Upper lobe of left lung (tissue), 4 donors: ENCODE results near the gene ATP6V0C.
"Not testable (repeated sequence)": the region's sequence is repeated elsewhere in the genome, so short reads cannot be mapped to it uniquely, and the experiment has no call there.

Experiments
- CTCF ChIP-seq, 6 experiments: fragments of 450-650 bp in 4 of 6; fragments of 200-600 bp in 2 of 6; sonication (generic) in 2 of 6; IDR thresholded peaks; one replicate each; pipeline ENCODE4 v1.5.1; 2016 to 2019; ENCODE audit warnings: antibody characterized with exemption in 6 of 6
- POLR2AphosphoS5 ChIP-seq, 2 donors: sonication (generic); formaldehyde crosslinking; IDR thresholded peaks; one replicate each; pipeline ENCODE4 v1.5.1; 2017; ENCODE audit warnings: antibody characterized with exemption in 2 of 2

GRCh38 chr16:2533142-2533755 is 19.5 kb downstream of the ATP6V0C start:
- TF ChIP-seq CTCF, POLR2AphosphoS5 (IDR thresholded peaks at IDR 0.05): not testable (repeated sequence)
